Prostate gland (tissue), 2 donors: ENCODE measurements around the gene WWOX. TPM values are rescaled to one million over a fixed set of nuclear protein-coding genes. Genes with fewer than 3 reads are reported as not detected.
A peak's percentile ranks its signal among the peaks of the same experiment; 100 is the strongest.

Experiments used
- DNase-seq: peaks from one replicate; pipeline ENCODE4 v3.0.0-alpha.2; 2019; ENCODE audit warnings: low spot score
- H3K27ac ChIP-seq, 2 donors: fragments of 200-600 bp; sonication (generic); 2 replicates each; pipeline ENCODE4 v1.5.1; 2017 to 2019
- H3K27me3 ChIP-seq: fragments of 200-600 bp; sonication (generic); replicated peaks from 2 replicates; pipeline ENCODE4 v1.5.1; 2019; ENCODE audit not compliant: insufficient read depth
- H3K36me3 ChIP-seq, 2 donors: fragments of 200-600 bp; sonication (generic); 1 replicate in 1 of 2; 2 replicates in 1 of 2; pipeline versions ENCODE4 v1.5.1 to v1.8.1; 2017 to 2019
- H3K4me1 ChIP-seq: fragments of 200-600 bp; sonication (generic); replicated peaks from 2 replicates; pipeline ENCODE4 v1.5.1; 2019
- H3K4me3 ChIP-seq, 2 donors: fragments of 200-600 bp; sonication (generic); 2 replicates each; pipeline ENCODE4 v1.5.1; 2017 to 2019
- H3K9me3 ChIP-seq: fragments of 200-600 bp; sonication (generic); 2 replicates; pipeline ENCODE4 v1.5.1; 2017
- POLR2A ChIP-seq: fragments of 450-650 bp; IDR thresholded peaks from one replicate; pipeline ENCODE4 v1.6.1; 2016; ENCODE audit warnings: antibody characterized with exemption, mild to moderate bottlenecking
- POLR2AphosphoS5 ChIP-seq: sonication (generic); formaldehyde crosslinking; IDR thresholded peaks from one replicate; pipeline ENCODE4 v1.6.1; 2017; ENCODE audit warnings: antibody characterized with exemption
- WGBS: methylation state at CpG from one replicate; pipeline ENCODE4 v1.1.5; 2018; 5-methylcytosine and 5-hydroxymethylcytosine counted together
- intact Hi-C: fragments of 100-400 bp; cut with DNase I; formaldehyde crosslinking; loops from one replicate; pipeline ENCODE4 v1.14.2; 2022
- total RNA-seq, 2 donors: library from RNA; depleted of rRNA; stranded (reverse); fragments of >200 nt; gene quantifications; one replicate each; pipeline ENCODE4 v1.1.0, GENCODE V29; 2016
- TF ChIP-seq, protein P1 (sequence below), 4 experiments: fragments of 200-600 bp in 2 of 4; fragments of 450-650 bp in 2 of 4; sonication (generic) in 2 of 4; IDR thresholded peaks; 1 replicate in 3 of 4; 2 replicates in 1 of 4; pipeline ENCODE4 v1.5.1; 2016 to 2019; ENCODE audit warnings: antibody characterized with exemption in 4 of 4, mild to moderate bottlenecking in 2 of 4, moderate library complexity in 2 of 4

Gene WWOX
- total RNA-seq, 2 donors from 2014 or later = 93.2 to 99.4 TPM

GRCh38 chr16:79162977-79163376 is 1063.5 kb downstream of the WWOX start:
- Histone ChIP-seq H3K36me3 (no peaks in the 10 kb centered on the region), H3K4me1 (no peaks in the 10 kb centered on the region), H3K4me3 (no peak overlapping the region), H3K9me3 (no peaks in the 10 kb centered on the region), H3K27me3 (no peaks in the 10 kb centered on the region), H3K27ac (peak overlapping the region in 1 of 2 donors; percentile 2)
- no peak for DNase-seq
- 81% methylated on average over 3 of the region's 3 CpGs for WGBS
- intact Hi-C loops = no loop called here
- no peak for TF ChIP-seq POLR2A
- peak; percentile 27 for TF ChIP-seq POLR2AphosphoS5

DNA sequence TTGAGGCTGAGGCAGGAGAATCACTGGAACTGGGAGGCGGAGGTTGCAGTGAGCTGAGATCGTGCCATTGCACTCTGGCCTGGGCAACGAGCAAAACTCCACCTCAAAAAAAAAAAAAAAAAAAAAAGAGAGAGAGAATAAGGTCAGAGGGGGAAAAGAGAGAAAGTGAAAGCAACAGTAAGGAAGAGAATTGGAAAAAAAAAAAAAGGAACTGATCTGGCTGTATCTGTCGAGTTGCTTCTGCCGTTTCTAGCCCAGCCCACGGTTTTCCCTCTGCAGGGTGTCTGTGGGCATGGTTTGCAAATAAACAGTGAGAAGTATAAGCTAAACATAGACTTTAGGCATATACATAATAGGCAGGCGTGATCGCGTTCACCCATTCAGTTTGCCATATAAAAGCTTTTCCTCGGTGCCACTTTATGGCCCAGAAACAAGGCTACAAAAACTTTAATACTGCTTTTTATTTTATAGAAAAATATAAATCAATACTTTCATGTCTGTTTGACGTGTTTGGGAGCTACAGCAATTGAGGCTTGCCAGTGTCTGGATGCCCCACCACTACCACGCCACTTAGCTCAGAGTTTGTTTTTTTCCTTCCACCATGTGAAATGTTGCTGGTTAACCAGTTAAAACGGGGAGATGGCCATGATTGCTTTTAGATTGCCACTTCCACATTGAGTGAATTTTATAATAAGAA is 1064.4 kb downstream of the WWOX start:
- Histone ChIP-seq H3K4me3 (no peak overlapping the region), H3K9me3 (no peaks in the 10 kb centered on the region), H3K36me3 (no peaks in the 10 kb centered on the region), H3K4me1 (no peaks in the 10 kb centered on the region), H3K27ac (no peak overlapping the region), H3K27me3 (no peaks in the 10 kb centered on the region)
- intact Hi-C loops = no loop called here
- TF ChIP-seq, protein P1, sequence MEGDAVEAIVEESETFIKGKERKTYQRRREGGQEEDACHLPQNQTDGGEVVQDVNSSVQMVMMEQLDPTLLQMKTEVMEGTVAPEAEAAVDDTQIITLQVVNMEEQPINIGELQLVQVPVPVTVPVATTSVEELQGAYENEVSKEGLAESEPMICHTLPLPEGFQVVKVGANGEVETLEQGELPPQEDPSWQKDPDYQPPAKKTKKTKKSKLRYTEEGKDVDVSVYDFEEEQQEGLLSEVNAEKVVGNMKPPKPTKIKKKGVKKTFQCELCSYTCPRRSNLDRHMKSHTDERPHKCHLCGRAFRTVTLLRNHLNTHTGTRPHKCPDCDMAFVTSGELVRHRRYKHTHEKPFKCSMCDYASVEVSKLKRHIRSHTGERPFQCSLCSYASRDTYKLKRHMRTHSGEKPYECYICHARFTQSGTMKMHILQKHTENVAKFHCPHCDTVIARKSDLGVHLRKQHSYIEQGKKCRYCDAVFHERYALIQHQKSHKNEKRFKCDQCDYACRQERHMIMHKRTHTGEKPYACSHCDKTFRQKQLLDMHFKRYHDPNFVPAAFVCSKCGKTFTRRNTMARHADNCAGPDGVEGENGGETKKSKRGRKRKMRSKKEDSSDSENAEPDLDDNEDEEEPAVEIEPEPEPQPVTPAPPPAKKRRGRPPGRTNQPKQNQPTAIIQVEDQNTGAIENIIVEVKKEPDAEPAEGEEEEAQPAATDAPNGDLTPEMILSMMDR (IDR thresholded peaks at IDR 0.05) = no peak
- no peak for TF ChIP-seq POLR2AphosphoS5
- TF ChIP-seq POLR2A = no peak
- no peak for DNase-seq
- 51% methylated on average over 13 of the region's 13 CpGs for WGBS

DNA sequence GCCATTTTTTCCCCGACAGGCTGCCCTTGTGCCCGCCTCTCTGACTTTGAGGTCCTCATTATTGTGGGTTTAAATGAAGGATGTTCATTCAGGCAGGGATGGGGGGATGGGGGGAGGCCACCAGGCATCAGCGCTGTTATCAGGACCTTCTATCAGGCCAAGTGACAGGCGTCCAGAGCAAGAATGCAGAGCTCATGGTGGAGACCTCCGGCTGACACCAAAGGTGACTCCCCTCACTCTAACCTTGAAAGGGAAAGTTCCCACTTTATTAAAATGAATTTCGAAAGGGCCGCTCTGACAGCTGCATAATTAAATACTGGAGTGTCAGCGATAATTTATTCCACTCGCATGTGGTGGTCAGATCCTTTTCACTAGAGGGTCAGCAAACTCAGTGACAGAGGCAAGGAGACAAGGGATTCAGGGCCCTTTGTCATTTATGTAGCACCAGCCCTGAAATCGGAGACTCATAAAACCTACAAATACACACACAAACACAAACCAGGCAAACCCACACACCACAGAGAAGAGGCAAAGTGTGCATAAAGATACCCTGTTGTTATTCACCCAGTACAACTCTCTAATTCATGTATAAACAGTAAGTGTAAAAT is 1065.0 kb downstream of the WWOX start:
- WGBS = 76% methylated on average over 10 of the region's 10 CpGs
- intact Hi-C loops = no loop called here
- Histone ChIP-seq H3K4me3 (no peak overlapping the region), H3K9me3 (no peaks in the 10 kb centered on the region), H3K36me3 (no peaks in the 10 kb centered on the region), H3K27me3 (no peaks in the 10 kb centered on the region), H3K27ac (peak overlapping the region in 1 of 2 donors; percentile 50), H3K4me1 (no peaks in the 10 kb centered on the region)
- no peak for TF ChIP-seq POLR2A
- TF ChIP-seq, protein P1 (IDR thresholded peaks at IDR 0.05) = no peak
- TF ChIP-seq POLR2AphosphoS5 = no peak
- no peak for DNase-seq

- Histone ChIP-seq H3K27ac (peak overlapping the region in 1 of 2 donors; percentile 50), H3K27me3 (no peaks in the 10 kb centered on the region), H3K36me3 (no peaks in the 10 kb centered on the region), H3K4me3 (no peak overlapping the region), H3K4me1 (no peaks in the 10 kb centered on the region), H3K9me3 (no peaks in the 10 kb centered on the region)
- TF ChIP-seq POLR2AphosphoS5 = no peak
- TF ChIP-seq, protein P1 (IDR thresholded peaks at IDR 0.05) = no peak
- TF ChIP-seq POLR2A = no peak
- intact Hi-C loops = no loop called here
- DNase-seq = no peak
- 82% methylated on average over 9 of the region's 9 CpGs for WGBS
Observed at GRCh38 chr16:79165079-79165478, 1065.6 kb downstream of the WWOX start.

DNA sequence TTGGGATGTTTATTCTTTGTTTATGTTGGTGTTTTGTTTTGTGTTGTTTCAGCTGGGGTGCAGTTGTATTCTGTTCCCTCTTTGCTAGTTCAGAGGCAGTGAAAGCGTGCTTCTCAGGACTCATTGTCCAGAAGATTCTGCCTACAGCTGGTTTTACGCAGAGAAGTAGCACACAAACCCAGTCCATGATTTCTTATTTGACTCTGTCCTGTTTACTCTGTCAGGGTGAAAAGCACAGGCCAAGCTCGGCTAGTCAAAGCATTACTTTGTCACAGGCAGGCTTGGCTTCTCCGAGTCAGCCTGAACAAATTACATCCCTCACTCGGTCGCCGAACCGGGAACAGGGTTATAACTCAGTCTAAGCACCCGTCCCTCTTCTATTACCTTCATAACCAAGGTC is 1066.1 kb downstream of the WWOX start:
- DNase-seq = peak; percentile 9
- WGBS = 64% methylated on average over 9 of the region's 9 CpGs
- intact Hi-C loops = no loop called here

More for the DNA sequence above, 1066.1 kb downstream of the WWOX start:
- H3K4me1 ChIP-seq = no peaks in the 10 kb centered on the region
- no peaks in the 10 kb centered on the region for H3K27me3 ChIP-seq
- TF ChIP-seq, protein P1 (IDR thresholded peaks at IDR 0.05) = no peak
- no peak for TF ChIP-seq POLR2A
- TF ChIP-seq POLR2AphosphoS5 = peak; percentile 40
- no peaks in the 10 kb centered on the region for H3K9me3 ChIP-seq
- no peak overlapping the region for H3K4me3 ChIP-seq
- peak overlapping the region in 1 of 2 donors; percentile 50 for H3K27ac ChIP-seq
- no peaks in the 10 kb centered on the region for H3K36me3 ChIP-seq
